Ectodermal cell (in vitro differentiated cells): ENCODE results near the gene NMRK1.

Source experiments
- H3K27ac ChIP-seq: 2 replicates; pipeline ENCODE4 v1.7.0; 2013; ENCODE audit warnings: mild to moderate bottlenecking, low read depth, low read length; ENCODE audit not compliant: insufficient read depth, poor library complexity, severe bottlenecking
- H3K27me3 ChIP-seq: 2 replicates; pipeline ENCODE4 v1.7.0; 2013; ENCODE audit warnings: mild to moderate bottlenecking, low read length; ENCODE audit not compliant: insufficient read depth, control insufficient read depth, poor library complexity, severe bottlenecking
- H3K36me3 ChIP-seq: one replicate; pipeline ENCODE4 v1.7.0; 2013; ENCODE audit warnings: low read length; ENCODE audit not compliant: control insufficient read depth, insufficient read depth
- H3K4me1 ChIP-seq: one replicate; pipeline ENCODE4 v1.7.0; 2013; ENCODE audit warnings: low read length; ENCODE audit not compliant: control insufficient read depth, insufficient read depth
- H3K4me3 ChIP-seq: 2 replicates; pipeline ENCODE4 v1.7.0; 2013; ENCODE audit warnings: low read depth, low read length, control low read depth; ENCODE audit not compliant: insufficient read depth
- H3K9me3 ChIP-seq: 2 replicates; pipeline ENCODE4 v1.7.0; 2013; ENCODE audit warnings: mild to moderate bottlenecking, low read length, moderate library complexity; ENCODE audit not compliant: control insufficient read depth
- WGBS, 2 experiments: methylation state at CpG; one replicate each; pipeline ENCODE4 v1.1.7; 2013; ENCODE audit warnings: missing lambda C conversion rate in 2 of 2; 5-methylcytosine and 5-hydroxymethylcytosine counted together

The NMRK1 gene

DNA sequence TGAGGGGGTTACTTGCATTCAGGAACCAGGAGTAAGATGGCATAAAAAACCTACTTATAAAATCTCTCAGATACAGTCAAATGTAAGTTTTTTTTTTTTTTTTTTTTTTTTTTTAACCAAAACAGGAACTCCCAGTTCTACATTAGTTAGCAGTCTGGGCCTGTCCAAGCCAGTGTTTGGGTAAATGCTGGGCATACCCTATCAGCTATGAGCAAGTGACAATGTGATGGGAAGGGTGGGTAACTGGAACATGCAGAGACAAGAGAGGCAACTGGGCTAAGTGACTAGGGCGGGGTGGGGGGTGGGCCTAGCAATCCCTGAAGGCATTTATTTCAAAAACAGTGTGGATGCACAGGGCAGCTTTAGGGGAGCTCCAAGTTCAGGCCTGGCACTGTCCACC is 2.3 kb downstream of the NMRK1 start:
- no peak overlapping the region for H3K4me3 ChIP-seq
- H3K9me3 ChIP-seq = no peaks in the 10 kb centered on the region
- H3K4me1 ChIP-seq = peaks cover 9% of the 10 kb centered on the region
- 90 to 97% methylated on average over 1 of the region's 1 CpG for WGBS, 2 experiments
- H3K27ac ChIP-seq = no peak overlapping the region
- peaks cover 14% of the 10 kb centered on the region for H3K27me3 ChIP-seq
- H3K36me3 ChIP-seq = no peaks in the 10 kb centered on the region

- H3K9me3 ChIP-seq = no peaks in the 10 kb centered on the region
- 67 to 74% methylated on average over 5 of the region's 5 CpGs for whole genome bisulfite sequencing, 2 experiments
- no peaks in the 10 kb centered on the region for H3K36me3 ChIP-seq
- peaks cover 4% of the 10 kb centered on the region for H3K27me3 ChIP-seq
- H3K4me1 ChIP-seq = peaks cover 5% of the 10 kb centered on the region
- no peak overlapping the region for H3K27ac ChIP-seq
- H3K4me3 ChIP-seq = no peak overlapping the region
Observed at GRCh38 chr9:75084081-75084672, 3.8 kb downstream of the NMRK1 start.

DNA sequence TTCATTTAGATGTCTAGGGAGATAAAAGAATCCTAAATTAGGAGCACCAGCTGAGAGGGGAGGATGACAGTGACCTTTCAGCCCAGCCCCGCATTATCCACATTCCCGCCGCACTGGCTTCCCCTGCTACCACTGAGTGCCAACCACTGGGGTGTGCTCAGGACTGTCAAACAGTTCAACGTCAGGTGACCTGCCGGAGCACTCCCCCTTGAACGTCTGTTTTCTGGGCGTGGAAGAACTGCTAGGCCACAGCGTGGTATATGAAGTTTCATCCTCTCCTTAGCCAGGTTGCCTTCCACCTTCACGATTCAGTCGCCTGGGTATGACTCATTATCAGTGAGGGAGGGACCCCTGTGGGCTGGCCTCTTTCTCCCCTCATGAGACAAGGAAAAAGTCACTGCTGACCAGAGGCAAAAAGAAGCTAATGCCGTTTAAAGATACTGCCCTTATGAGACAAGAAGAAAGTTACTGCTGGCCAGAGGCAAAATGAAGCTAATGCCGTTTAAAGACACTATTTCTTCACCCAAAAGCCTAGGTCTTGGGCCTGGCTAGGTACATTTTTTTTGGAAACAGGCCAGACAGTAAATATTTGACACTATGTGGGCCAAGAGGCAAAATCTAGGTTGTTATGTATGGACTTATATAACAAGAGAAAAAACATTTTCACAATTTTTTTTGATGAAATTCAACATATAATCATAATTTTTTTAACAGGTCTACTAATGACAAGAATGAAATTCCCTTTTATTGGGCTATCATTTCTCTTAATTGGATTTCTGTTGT is 4.6 kb downstream of the NMRK1 start:
- no peaks in the 10 kb centered on the region for H3K27me3 ChIP-seq
- H3K4me1 ChIP-seq = peaks cover 5% of the 10 kb centered on the region
- WGBS, 2 experiments = 45 to 48% methylated on average over 12 of the region's 12 CpGs
- no peaks in the 10 kb centered on the region for H3K36me3 ChIP-seq
- no peak overlapping the region for H3K27ac ChIP-seq
- no peaks in the 10 kb centered on the region for H3K9me3 ChIP-seq
- no peak overlapping the region for H3K4me3 ChIP-seq

DNA sequence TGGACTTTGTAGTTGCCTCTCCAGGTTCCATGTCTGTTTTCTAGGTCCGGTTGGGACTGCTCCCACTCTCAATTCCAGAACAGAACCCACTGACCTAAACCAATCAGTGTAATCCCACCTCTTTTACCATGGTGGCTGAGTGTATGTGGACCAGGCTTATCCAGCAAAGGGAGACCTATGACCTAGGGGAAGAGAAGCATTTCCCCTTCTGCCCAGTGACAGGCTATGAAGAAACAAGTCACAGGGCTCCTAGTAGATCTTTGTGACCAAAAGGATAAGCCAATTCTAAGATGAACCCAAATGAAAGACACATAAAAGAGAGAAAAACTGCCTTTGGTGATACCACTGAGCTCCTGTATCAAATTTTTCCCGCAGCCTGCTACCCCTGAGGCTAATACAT is 6.3 kb downstream of the NMRK1 start:
- WGBS, 2 experiments = 23 to 48% methylated on average over 2 of the region's 2 CpGs
- no peaks in the 10 kb centered on the region for H3K27me3 ChIP-seq
- H3K27ac ChIP-seq = no peak overlapping the region
- no peaks in the 10 kb centered on the region for H3K9me3 ChIP-seq
- H3K36me3 ChIP-seq = no peaks in the 10 kb centered on the region
- no peak overlapping the region for H3K4me3 ChIP-seq
- H3K4me1 ChIP-seq = peaks cover 5% of the 10 kb centered on the region

DNA sequence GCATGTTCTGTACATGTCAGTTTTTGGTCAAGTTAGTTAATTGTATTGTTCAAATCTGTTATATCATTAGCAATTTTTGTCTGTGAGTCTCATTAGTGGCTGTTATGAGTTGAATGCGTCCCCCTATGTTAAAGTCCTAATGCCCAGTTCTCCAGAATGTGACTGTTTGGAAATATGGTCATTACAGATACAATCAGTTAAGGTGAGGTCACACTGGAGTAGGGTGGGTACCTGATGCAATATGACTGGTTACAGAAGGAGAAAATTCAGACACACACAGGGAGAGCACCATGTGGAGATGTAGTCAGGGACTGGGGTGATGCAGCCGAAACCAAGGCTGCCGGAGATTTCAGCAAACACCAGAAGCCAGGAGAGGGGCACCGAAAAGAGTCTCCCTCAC is 15.1 kb downstream of the NMRK1 start:
- 91 to 97% methylated on average over 4 of the region's 4 CpGs for WGBS, 2 experiments
- no peaks in the 10 kb centered on the region for H3K4me1 ChIP-seq
- no peak overlapping the region for H3K4me3 ChIP-seq
- no peaks in the 10 kb centered on the region for H3K9me3 ChIP-seq
- no peaks in the 10 kb centered on the region for H3K27me3 ChIP-seq
- H3K27ac ChIP-seq = no peak overlapping the region
- no peaks in the 10 kb centered on the region for H3K36me3 ChIP-seq

- Histone ChIP-seq H3K27me3 (no peaks in the 10 kb centered on the region), H3K4me1 (no peaks in the 10 kb centered on the region), H3K9me3 (no peaks in the 10 kb centered on the region), H3K4me3 (no peak overlapping the region), H3K27ac (no peak overlapping the region), H3K36me3 (no peaks in the 10 kb centered on the region)
- 90 to 91% methylated on average over 5 of the region's 5 CpGs for WGBS, 2 experiments
Observed at GRCh38 chr9:75071530-75072122, 16.3 kb downstream of the NMRK1 start.

GRCh38 chr9:75069171-75069570 is 18.8 kb downstream of the NMRK1 start:
- WGBS, 2 experiments = 17 to 26% methylated on average over 1 of the region's 2 CpGs

DNA sequence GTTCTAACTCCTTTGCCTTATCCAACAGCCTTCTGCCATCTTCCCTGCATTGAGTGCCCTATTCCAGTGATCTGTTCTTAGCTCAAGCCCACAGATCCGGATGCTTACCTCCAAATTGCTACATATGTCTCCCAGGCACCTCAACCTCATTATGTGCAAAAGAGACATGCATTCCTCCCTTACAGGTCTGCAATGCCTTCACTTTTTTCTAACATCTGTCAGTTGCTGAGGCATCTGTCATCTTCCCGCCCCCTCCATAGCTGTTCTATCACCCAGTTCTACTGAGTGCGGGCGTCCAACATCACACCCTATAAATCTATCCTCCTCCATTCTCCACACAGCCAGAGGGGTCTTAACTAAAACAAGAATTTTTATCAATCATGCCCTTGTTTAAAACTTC is 20.1 kb downstream of the NMRK1 start:
- H3K4me3 ChIP-seq = no peak overlapping the region
- H3K4me1 ChIP-seq = no peaks in the 10 kb centered on the region
- H3K27me3 ChIP-seq = no peaks in the 10 kb centered on the region
- 82 to 87% methylated on average over 4 of the region's 4 CpGs for WGBS, 2 experiments
- H3K36me3 ChIP-seq = no peaks in the 10 kb centered on the region
- no peak overlapping the region for H3K27ac ChIP-seq
- H3K9me3 ChIP-seq = no peaks in the 10 kb centered on the region

More at GRCh38 chr9:75069171-75069570, 18.8 kb downstream of the NMRK1 start:
- H3K4me3 ChIP-seq = no peak overlapping the region
- H3K27ac ChIP-seq = no peak overlapping the region
- H3K27me3 ChIP-seq = no peaks in the 10 kb centered on the region
- no peaks in the 10 kb centered on the region for H3K36me3 ChIP-seq
- no peaks in the 10 kb centered on the region for H3K9me3 ChIP-seq
- H3K4me1 ChIP-seq = no peaks in the 10 kb centered on the region

DNA sequence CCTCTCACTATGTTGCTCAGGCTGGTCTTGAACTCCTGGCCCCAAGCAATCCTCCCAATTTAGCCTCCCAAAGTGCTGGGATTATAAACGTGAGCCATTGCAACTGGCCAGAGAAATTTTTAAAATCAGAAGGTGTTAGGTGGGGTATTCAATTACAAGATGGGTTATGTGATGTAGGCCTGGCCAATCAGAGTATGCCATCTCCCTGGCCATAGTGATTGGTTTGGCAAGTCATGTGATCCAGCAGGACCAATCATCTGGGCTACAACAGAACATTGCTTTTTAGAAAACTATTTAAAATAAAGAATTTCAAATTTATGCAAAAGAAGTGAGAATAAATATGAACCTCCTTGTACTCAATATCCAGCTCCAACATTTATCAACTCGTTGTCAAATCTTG is 22.4 kb downstream of the NMRK1 start:
- no peaks in the 10 kb centered on the region for H3K9me3 ChIP-seq
- H3K4me3 ChIP-seq = no peak overlapping the region
- no peaks in the 10 kb centered on the region for H3K27me3 ChIP-seq
- WGBS, 2 experiments = 41 to 77% methylated on average over 2 of the region's 2 CpGs
- no peaks in the 10 kb centered on the region for H3K36me3 ChIP-seq
- H3K27ac ChIP-seq = no peak overlapping the region
- no peaks in the 10 kb centered on the region for H3K4me1 ChIP-seq

DNA sequence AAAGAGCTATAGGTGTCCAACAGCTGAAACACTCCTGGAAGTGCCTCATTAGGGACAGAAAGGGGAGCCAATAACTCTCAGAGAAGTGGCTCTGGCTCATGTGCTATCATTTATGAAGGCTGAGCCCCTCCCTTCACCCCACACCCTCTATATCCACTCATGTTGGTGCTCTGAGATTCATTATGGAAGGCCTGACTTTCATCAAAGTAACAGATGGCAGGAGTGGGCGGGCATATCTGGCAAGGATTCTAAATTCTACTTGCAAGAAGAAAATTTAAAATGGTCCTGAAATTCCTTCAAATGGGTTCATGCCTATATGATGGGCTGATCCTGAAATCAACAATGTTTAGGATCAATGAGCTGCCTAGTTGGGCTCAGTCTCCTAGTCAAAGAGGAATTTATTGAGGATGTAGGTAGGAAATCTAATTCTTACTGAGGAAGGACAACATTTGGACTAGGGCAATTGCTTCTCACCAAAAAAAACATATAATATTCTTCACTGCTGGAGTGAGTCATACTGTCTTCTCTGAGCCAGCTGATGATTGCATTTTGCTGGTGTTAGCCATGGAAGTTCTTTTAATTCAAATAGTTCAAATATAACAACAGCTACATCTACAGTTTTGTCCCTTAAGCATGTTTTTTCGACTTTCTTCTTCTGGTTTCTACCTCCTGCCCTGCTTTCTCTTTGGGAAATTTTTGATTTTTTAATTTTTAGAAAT is 23.5 kb downstream of the NMRK1 start:
- Histone ChIP-seq H3K4me3 (no peak overlapping the region), H3K4me1 (no peaks in the 10 kb centered on the region), H3K27ac (no peak overlapping the region), H3K27me3 (no peaks in the 10 kb centered on the region), H3K36me3 (no peaks in the 10 kb centered on the region), H3K9me3 (no peaks in the 10 kb centered on the region)
- WGBS, 2 experiments = 90 to 100% methylated on average over 2 of the region's 2 CpGs
